ENCODE results near the gene TMEM269. TPM values are rescaled to one million over a fixed set of nuclear protein-coding genes. Genes with fewer than 3 reads are reported as not detected.

TMEM269 gene
- total RNA-seq, 1 experiment from 2014 or later = 0.28 TPM

GRCh38 chr1:42822800-42823392, 38.1 kb downstream of the TMEM269 start:
- POLR2A ChIA-PET (ENCODE audit: unreplicated experiment) = interaction anchor here (0.5 to 0.7 kb wide), 3 partner anchors 57 to 1429 kb away, joined by 3 to 20 read pairs (median 5); partner anchors contain the start of gene KDM4A

GRCh38 chr1:42824481-42825035, 39.8 kb downstream of the TMEM269 start:
- H2AFZ ChIP-seq = no peak overlapping the region
- intact Hi-C loops (cut with micrococcal nuclease; ENCODE audit: unreplicated experiment) = no loop called here
- H3K4me3 ChIP-seq = no peak overlapping the region
- no peak overlapping the region for H3K4me2 ChIP-seq
- H3K9me3 ChIP-seq (ENCODE audit: insufficient read depth, low read depth) = peaks cover 5% of the 10 kb centered on the region; the same call in 1 of the 2 replicates
- POLR2A ChIA-PET (ENCODE audit: unreplicated experiment) = interaction anchor here (0.6 kb wide), 1 partner anchor 58 kb away, joined by 4 read pairs; no protein-coding TSS in a partner anchor
- H3F3A ChIP-seq (ENCODE audit: insufficient read depth, low read depth) = peaks cover 14% of the 10 kb centered on the region; the same call in 1 of the 2 replicates
- no peak for TF ChIP-seq CTCF (conservative IDR thresholded peaks at IDR 0.05)
- TF ChIP-seq EZH2 (IDR thresholded peaks at IDR 0.05; ENCODE audit: low read depth) = no peak
- no peaks in the 10 kb centered on the region for H4K20me1 ChIP-seq (ENCODE audit: insufficient read depth)
- H3K27ac ChIP-seq = no peak overlapping the region
- CTCF ChIA-PET = no interaction called here
- H3K36me3 ChIP-seq (ENCODE audit: low read depth) = 0 out of 2 replicates have a peak, but pooled peaks cover 3% of the 10 kb centered on the region
- H3K9me2 ChIP-seq (ENCODE audit: insufficient read depth) = no peaks in the 10 kb centered on the region
- peaks cover 17% of the 10 kb centered on the region for H3K4me1 ChIP-seq (replicated peaks; ENCODE audit: insufficient read depth)
- H3K27me3 ChIP-seq (ENCODE audit: insufficient read depth, low read depth) = no peaks in the 10 kb centered on the region
- H3K79me2 ChIP-seq (ENCODE audit: low read depth) = no peaks in the 10 kb centered on the region
- BruUV-seq (replicated peaks) = no TSS peak
- no peak for DNase-seq

More at GRCh38 chr1:42822800-42823392, 38.1 kb downstream of the TMEM269 start:
- peaks cover 14% of the 10 kb centered on the region; the same call in 1 of the 2 replicates for H3F3A ChIP-seq (ENCODE audit: insufficient read depth, low read depth)
- no TSS peak for BruUV-seq (replicated peaks)
- H3K27ac ChIP-seq = peak overlapping the region; percentile 66
- H3K27me3 ChIP-seq (ENCODE audit: insufficient read depth, low read depth) = no peaks in the 10 kb centered on the region
- peak overlapping the region; percentile 41 for H3K4me2 ChIP-seq
- peaks cover 5% of the 10 kb centered on the region; the same call in 1 of the 2 replicates for H3K9me3 ChIP-seq (ENCODE audit: insufficient read depth, low read depth)
- TF ChIP-seq EZH2 (IDR thresholded peaks at IDR 0.05; ENCODE audit: low read depth) (no peak), CTCF (conservative IDR thresholded peaks at IDR 0.05) (no peak)
- H3K4me3 ChIP-seq = 0 out of 2 replicates have a peak overlapping the region, but pooled peaks have one; percentile 13
- H3K9me2 ChIP-seq (ENCODE audit: insufficient read depth) = no peaks in the 10 kb centered on the region
- intact Hi-C loops (cut with micrococcal nuclease; ENCODE audit: unreplicated experiment) = no loop called here
- H3K79me2 ChIP-seq (ENCODE audit: low read depth) = peaks cover 7% of the 10 kb centered on the region; the same call in 1 of the 2 replicates
- H4K20me1 ChIP-seq (ENCODE audit: insufficient read depth) = no peaks in the 10 kb centered on the region
- H2AFZ ChIP-seq = no peak overlapping the region
- peak in 1 of 2 experiments; percentile 53 for DNase-seq
- CTCF ChIA-PET = no interaction called here
- H3K4me1 ChIP-seq (replicated peaks; ENCODE audit: insufficient read depth) = peaks cover 20% of the 10 kb centered on the region
- 0 out of 2 replicates have a peak, but pooled peaks cover 3% of the 10 kb centered on the region for H3K36me3 ChIP-seq (ENCODE audit: low read depth)

- ChIA-PET CTCF (no interaction called here), POLR2A (ENCODE audit: unreplicated experiment) (no interaction called here)
- H4K20me1 ChIP-seq (ENCODE audit: insufficient read depth) = no peaks in the 10 kb centered on the region
- no peak overlapping the region for H3K4me3 ChIP-seq
- H3K27me3 ChIP-seq (ENCODE audit: insufficient read depth, low read depth) = no peaks in the 10 kb centered on the region
- no peak overlapping the region for H2AFZ ChIP-seq
- H3K27ac ChIP-seq = no peak overlapping the region
- no peak overlapping the region for H3K4me2 ChIP-seq
- no peaks in the 10 kb centered on the region for H3K79me2 ChIP-seq (ENCODE audit: low read depth)
- peaks cover 5% of the 10 kb centered on the region; the same call in 1 of the 2 replicates for H3K9me3 ChIP-seq (ENCODE audit: insufficient read depth, low read depth)
- intact Hi-C loops (cut with micrococcal nuclease; ENCODE audit: unreplicated experiment) = no loop called here
- 0 out of 2 replicates have a peak, but pooled peaks cover 3% of the 10 kb centered on the region for H3K36me3 ChIP-seq (ENCODE audit: low read depth)
- no TSS peak for BruUV-seq (replicated peaks)
- H3K4me1 ChIP-seq (replicated peaks; ENCODE audit: insufficient read depth) = peaks cover 17% of the 10 kb centered on the region
- peaks cover 14% of the 10 kb centered on the region; the same call in 1 of the 2 replicates for H3F3A ChIP-seq (ENCODE audit: insufficient read depth, low read depth)
- TF ChIP-seq EZH2 (IDR thresholded peaks at IDR 0.05; ENCODE audit: low read depth) (no peak), CTCF (conservative IDR thresholded peaks at IDR 0.05) (no peak)
- H3K9me2 ChIP-seq (ENCODE audit: insufficient read depth) = no peaks in the 10 kb centered on the region
- no peak for DNase-seq
Measured at GRCh38 chr1:42825036-42825851, 40.5 kb downstream of the TMEM269 start.
